ENCODE data around the gene ZNF101.

The ZNF101 gene

GRCh38 chr19:19637523-19638251 is 31.0 kb upstream of the ZNF101 start:
- DNase-seq (ENCODE audit: low read depth in 3 of 3, low spot score in 1 of 3), result no peak

DNA sequence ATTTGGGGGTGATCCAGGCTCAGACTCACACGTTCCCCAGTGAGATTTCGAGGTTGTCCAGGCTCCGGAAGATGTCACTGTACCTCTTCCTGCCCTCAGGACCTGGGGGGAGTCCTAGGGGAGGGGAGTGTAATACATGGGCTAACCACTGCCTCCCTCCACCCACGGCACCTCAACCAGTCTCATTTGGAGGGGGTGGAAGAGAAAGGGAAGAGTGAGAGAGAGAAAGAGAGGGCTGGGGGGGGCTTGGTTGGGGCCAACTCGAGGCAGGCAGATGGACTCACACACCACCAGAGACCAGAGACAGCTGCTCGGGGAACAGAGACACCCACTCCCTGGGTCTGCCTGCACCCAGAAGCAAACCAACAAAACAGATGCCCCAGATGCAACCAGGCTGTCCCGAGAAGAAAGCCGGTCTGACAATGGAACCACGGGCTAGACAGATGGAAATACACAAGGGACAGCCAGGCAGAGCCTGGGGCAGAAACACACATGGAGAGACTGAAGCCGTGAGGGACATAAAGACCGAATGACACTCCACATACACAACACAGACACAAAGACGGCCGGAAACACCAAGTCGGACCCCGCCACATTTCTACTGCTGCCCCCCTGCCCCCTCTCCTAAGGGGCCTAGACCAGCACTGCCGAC is 26.0 kb upstream of the ZNF101 start:
- DNase-seq (ENCODE audit: low read depth in 3 of 3, low spot score in 1 of 3), result no peak

DNA sequence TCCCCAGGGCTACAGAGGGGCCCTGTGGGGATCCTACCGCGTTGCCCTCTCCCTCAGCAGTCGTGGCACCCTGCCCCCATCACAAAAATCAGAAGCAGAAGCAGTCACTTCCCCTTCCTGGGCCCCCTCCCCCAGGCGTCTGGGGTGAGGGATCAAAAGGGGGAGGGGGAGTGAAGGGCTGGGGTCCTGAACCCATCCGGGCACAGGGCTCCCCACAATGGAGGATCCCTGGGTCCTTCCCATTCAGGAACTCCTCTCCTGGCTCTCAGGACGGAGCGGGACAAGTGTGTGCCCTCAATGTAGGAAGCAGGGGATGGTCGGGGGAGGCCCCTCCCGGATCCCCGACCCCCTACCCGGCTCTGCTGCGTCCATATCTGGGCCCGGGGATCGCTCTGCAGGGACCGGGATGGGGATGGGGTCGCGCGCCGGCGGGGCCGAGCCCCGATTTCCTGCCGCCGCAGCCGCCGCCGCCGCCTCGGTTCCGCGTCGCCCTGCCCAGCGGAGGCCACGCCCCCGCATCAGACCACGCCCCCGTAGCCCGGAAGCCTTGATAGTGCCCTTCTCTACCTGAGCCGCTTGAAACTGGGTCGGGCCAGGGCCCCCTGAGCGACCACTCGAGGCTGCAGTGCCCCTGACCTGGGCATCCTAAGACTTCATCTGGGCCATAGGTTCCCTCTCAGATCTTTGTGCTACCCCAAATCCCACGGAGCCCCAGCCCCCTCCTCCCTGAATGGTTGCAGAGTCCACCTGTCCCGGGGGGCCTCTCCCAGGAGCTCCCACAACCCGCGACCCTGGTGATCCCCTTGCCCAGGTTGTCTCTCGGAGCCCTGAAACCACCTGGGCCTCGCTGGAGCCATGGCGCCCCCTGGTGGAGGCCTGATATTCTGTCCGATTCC is 25.2 kb upstream of the ZNF101 start, which contains the start of gene GMIP:
Gene GMIP (minus strand): TSS at position 500 of the 896 bp plus-strand sequence. CDS start 128 bp downstream, at position 372.
- DNase-seq (ENCODE audit: low read depth in 3 of 3, low spot score in 1 of 3), result peak; percentile 77 to 80 (median 80)

DNA sequence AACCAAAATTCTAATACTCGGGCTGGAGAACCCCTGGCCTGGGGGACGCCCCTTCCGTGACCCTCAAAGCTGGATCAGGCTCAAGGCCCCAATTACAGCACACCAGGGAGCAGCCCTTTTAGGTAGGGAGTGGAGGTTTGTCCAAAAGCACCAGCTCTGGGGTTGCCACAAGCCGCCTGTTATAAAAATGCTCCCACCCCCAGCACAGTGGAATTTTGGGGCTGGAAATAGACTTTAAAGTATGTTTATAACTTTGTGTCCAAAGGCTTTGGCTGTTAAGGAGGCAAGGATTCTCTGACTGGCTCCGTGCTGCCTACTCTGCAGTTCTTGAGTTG is 24.6 kb upstream of the ZNF101 start:
- no peak for DNase-seq (ENCODE audit: low read depth in 3 of 3, low spot score in 1 of 3)

- DNase-seq (ENCODE audit: low read depth in 3 of 3, low spot score in 1 of 3), result no peak
Measured at GRCh38 chr19:19645233-19645870, 23.3 kb upstream of the ZNF101 start.

DNA sequence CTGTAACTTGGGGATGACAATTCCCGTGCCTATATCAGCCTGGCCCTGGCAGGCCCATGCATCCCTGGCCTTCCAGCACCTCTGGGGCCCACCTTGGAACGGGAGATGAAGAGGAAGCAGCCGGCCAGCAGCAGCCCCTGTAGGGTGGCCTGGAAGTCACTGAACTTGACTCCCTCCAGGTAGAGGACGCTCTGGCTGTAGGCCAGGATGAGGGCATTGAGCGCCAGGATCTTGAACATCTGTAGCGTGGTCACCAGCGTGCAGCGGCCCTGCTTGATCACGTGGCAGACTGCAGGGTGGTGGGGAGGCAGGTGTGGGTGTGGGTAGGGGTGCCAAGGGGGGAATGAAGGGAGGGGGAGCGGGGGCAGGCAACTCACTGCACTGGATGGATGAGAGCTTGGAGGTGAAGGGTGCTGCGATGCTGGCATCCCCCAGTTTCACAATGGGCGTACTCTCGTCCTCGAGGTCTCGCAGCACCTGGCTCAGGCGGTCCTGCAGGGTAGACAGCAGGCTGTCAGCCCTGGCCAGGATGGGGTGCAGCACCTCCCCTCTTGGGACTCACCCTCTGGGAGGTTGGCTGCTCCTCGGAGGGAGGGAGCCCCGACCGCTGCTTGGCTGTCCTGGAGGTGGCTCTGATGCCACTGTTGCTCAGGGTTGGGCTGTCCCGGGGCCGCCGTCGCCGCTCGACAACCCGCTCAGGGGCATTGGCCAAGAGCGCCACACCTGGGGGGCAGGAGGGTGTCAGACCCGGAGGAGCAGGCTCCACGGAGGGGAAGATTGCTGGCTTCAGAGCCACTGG is 21.4 kb upstream of the ZNF101 start:
- DNase-seq (ENCODE audit: low read depth in 3 of 3, low spot score in 1 of 3), result no peak

DNA sequence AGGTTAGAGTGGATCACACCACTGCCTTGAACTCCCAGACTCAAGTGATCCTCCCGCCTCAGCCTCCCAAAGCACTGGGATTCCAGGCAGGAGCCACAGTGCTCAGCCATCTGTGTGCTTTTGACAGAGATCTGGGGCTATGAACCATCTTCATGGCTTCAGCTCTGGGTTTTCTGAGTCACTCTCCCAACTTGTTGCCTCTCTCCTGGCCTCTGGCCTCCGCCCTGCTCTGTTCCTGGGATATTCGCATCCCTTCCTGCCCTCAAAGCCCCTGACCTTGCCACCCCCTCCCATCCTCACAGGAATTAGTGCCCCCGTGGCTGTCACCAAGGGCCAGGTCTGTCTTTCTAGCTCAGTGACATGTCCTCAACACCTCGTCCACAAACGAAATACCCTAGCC is 19.5 kb upstream of the ZNF101 start:
- no peak for DNase-seq (ENCODE audit: low read depth in 3 of 3, low spot score in 1 of 3)

GRCh38 chr19:19649580-19649995 is 19.1 kb upstream of the ZNF101 start:
- DNase-seq (ENCODE audit: low read depth in 3 of 3, low spot score in 1 of 3), result no peak

DNA sequence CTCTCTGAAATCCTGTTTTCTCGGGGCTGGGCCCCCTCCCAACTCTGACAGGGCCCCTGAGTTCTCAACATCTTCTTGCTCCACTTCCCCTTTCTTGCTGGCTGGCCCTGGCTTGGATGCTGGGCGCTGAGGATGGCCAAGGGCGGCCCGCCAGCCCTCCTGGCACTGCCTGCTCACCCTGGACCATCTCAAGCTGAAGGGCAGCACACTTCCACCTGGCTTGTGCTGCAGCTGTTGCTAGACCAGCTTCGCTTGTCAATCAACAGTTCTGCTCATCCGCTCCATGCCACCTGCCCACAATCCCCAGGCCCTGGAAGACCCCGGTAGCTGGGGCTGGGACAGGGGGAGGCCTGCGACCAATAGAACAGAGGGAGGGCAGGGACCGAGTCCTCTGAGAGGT is 18.3 kb upstream of the ZNF101 start:
- no peak for DNase-seq (ENCODE audit: low read depth in 3 of 3, low spot score in 1 of 3)

DNA sequence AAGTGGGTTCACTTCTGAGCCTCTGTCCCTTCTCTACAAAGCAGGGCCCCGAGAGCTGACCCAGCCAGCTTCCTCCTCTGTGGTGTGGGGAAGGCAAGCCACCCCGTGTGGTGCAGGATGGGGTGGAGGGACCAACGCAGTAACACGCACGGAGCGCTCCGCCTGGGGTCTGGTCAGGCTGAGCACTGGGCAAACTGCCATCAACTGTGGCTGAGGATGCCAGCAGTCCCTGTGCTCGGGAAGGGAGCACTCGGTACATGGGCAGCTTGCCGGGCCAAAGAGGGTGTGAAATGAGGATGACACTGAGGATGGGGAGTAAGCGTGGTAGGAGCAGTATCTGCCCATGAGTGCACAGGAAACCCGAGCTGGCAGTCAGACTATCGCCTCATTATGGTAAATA is 17.6 kb upstream of the ZNF101 start:
- no peak for DNase-seq (ENCODE audit: low read depth in 3 of 3, low spot score in 1 of 3)

- DNase-seq (ENCODE audit: low read depth in 3 of 3, low spot score in 1 of 3), result no peak
Measured at GRCh38 chr19:19652482-19653295, 15.9 kb upstream of the ZNF101 start.

DNA sequence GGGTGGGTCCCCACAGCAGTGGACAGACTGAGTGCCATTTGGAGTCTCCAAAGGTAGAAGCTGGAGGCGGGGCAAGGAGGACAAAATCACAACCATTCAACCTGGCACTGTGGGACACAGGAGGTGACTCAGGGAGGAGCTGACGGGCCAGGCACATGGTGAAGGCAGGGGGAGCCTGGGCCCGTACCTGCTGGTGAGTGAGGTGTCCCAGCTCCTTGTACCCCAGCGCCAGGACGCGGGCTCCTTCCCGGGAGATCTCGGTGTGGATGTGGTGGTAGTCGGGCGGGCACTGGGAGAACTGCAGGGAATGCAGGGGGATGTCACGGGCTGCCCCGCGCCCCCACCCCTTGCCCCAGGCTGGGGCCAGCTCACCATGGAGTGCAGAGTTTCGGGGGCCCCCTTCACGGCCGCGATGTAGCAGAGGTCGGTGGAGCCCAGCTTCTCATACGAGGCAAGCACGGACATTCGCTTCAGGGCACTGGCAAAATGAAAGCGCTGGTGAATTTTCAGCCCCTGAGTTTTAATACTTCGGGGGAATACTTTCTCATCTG is 15.0 kb upstream of the ZNF101 start:
- DNase-seq (ENCODE audit: low read depth in 3 of 3, low spot score in 1 of 3), result no peak

DNA sequence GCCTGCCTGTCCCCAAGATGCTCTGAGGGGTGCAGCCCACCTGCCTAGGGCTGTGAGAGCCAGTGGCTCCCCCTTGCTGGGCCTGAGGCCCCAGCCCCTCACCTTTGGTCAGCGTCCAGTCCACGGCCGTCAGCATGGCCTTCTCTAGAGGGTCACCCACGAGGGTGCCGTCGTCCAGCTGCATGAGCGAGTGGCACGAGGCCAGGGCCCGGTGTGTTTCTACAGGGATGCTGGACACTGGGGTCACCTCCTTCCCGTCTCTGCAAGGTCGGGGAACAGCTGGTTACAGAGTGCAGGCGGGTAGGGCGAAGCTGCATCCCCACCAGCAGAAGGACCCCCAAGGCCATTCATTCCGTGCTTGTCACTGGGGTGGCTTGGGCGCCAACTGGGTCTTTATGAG is 14.2 kb upstream of the ZNF101 start:
- no peak for DNase-seq (ENCODE audit: low read depth in 3 of 3, low spot score in 1 of 3)

DNA sequence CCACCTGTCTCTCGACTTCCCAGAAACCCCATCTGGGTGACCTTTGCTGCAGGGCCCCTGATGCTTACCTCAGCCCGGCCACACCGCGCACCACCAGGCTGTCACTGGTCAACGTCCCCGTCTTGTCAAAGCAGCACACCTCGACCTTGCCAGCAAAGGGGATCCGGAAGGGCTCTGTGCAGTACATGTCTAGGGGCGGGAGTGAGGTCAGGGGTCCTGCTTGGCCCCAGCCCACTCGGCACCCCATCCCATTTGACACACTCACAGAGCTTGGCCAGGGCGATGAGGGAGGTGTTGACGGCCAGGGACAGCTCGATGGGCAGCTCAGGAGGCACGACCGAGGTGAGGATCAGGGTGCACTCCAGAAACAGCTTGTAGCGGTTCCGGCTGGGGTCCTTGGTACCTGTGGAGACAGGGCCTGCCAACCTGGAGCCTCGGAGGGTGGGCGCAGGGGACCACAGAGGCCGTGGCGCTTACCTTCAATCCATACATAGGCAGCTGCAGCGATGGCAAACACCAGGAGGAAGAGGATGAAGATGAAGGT is 13.5 kb upstream of the ZNF101 start:
- no peak for DNase-seq (ENCODE audit: low read depth in 3 of 3, low spot score in 1 of 3)

- no peak for DNase-seq (ENCODE audit: low read depth in 3 of 3, low spot score in 1 of 3)
Measured at GRCh38 chr19:19655641-19656343, 12.8 kb upstream of the ZNF101 start.

- no peak for DNase-seq (ENCODE audit: low read depth in 3 of 3, low spot score in 1 of 3)
Measured at GRCh38 chr19:19656451-19657396, 11.9 kb upstream of the ZNF101 start.

DNA sequence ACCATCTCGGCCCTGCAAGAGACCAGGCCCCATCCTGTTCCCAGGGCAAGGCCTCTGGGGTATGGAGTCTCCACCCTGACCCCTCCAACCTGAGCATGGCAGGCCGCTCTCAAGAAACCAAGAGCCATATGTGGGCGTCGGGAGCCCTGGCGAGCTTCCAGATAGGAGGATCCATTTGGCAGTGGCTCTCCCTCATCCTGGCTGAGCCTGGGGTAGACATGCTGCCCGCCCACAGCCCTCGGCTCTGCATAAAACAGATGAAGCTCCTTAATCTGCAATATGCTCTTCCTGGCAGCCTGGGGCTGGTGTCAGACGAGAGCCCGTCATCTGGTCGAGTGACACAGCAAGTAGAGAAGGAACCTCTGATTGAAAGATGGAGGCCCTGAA is 11.2 kb upstream of the ZNF101 start:
- no peak for DNase-seq (ENCODE audit: low read depth in 3 of 3, low spot score in 1 of 3)
